HCT116 (cell line): ENCODE measurements around the gene USP2. TPM values are rescaled to one million over a fixed set of nuclear protein-coding genes. Genes with fewer than 3 reads are reported as not detected.

ENCODE experiments used
- ATAC-seq: fragments of 200-7000 bp; cut with Tn5 transposase; 2 replicates; pipeline ENCODE4 v1.9.1; 2020; ENCODE audit warnings: mild to moderate bottlenecking, moderate library complexity
- BruUV-seq: library from RNA; stranded (reverse); fragments of 400-500 nt; replicated peaks from 2 replicates; lab custom pipeline; 2021; lab: Mats Ljungman, UMichigan
- CTCF ChIA-PET: fragments of 300-600 bp; sonication (Branson Sonifier 250); formaldehyde crosslinking; loops from one replicate; lab custom pipeline; 2021; ENCODE audit warnings: antibody characterized with exemption; lab: Charles Lee
- POLR2A ChIA-PET: fragments of 300-600, 350-600 bp; sonication (Branson Sonifier 250); formaldehyde crosslinking; loops from one replicate; lab custom pipeline; 2021; ENCODE audit warnings: antibody characterized with exemption; lab: Charles Lee
- RAD21 ChIA-PET, 2 experiments: fragments of 300-600 bp; sonication (Branson Sonifier 250); formaldehyde crosslinking; loops; one replicate each; lab custom pipeline; 2023; ENCODE audit warnings: low total read pairs in 2 of 2; ENCODE audit not compliant: uncharacterized antibody in 2 of 2, unreplicated experiment in 2 of 2, low non-redundant PET in 1 of 2; lab: Charles Lee
- DNase-seq: peaks from one replicate; pipeline ENCODE4 v3.0.0-alpha.2; 2010; ENCODE audit warnings: low read depth, low spot score
- H2AFZ ChIP-seq: fragments of 200-600 bp; shearing (Covaris generic), sonication (generic); 2 replicates; pipeline ENCODE4 v1.6.1; 2017; ENCODE audit warnings: low read depth, mixed run types, mixed read lengths, antibody characterized with exemption, low read length; ENCODE audit not compliant: poor library complexity, severe bottlenecking
- H3K27ac ChIP-seq: 2 replicates; pipeline ENCODE4 v1.5.1; 2012; ENCODE audit warnings: low read depth, low read length
- H3K27me3 ChIP-seq: fragments of 200-600 bp; sonication (generic); 2 replicates; pipeline ENCODE4 v1.6.1; 2016; ENCODE audit warnings: mixed run types, low read length, mixed read lengths; ENCODE audit not compliant: insufficient read depth
- H3K36me3 ChIP-seq, 2 experiments: fragments of 200-500 bp in 1 of 2; fragments of 200-600 bp in 1 of 2; sonication (Bioruptor generic) in 1 of 2; sonication (generic) in 1 of 2; 2 replicates each; pipeline versions ENCODE4 v1.5.1 to v1.6.1; 2014 to 2016; ENCODE audit warnings: low read length in 2 of 2, inconsistent platforms in 1 of 2, mixed read lengths in 1 of 2, mixed run types in 1 of 2; ENCODE audit not compliant: insufficient read depth in 2 of 2, control insufficient read depth in 1 of 2
- H3K4me1 ChIP-seq, 2 experiments: fragments of 200-600 bp in 1 of 2; sonication (generic) in 1 of 2; 2 replicates each; pipeline versions ENCODE4 v1.5.1 to v1.6.1; 2012 to 2017; ENCODE audit warnings: low read length in 2 of 2, inconsistent platforms in 1 of 2, mild to moderate bottlenecking in 1 of 2, mixed read lengths in 1 of 2, mixed run types in 1 of 2, moderate library complexity in 1 of 2; ENCODE audit not compliant: insufficient read depth in 2 of 2, control insufficient read depth in 1 of 2
- H3K4me2 ChIP-seq: fragments of 200-600 bp; sonication (generic); 2 replicates; pipeline ENCODE4 v1.6.1; 2017; ENCODE audit warnings: mixed run types, low read length, mixed read lengths
- H3K4me3 ChIP-seq, 2 experiments: fragments of 200-600 bp in 1 of 2; sonication (generic) in 1 of 2; replicated peaks in 1 of 2; 2 replicates each; pipeline ENCODE4 v1.5.1; 2011 to 2016; ENCODE audit warnings: low read length in 2 of 2, control low read depth in 1 of 2, low read depth in 1 of 2, mild to moderate bottlenecking in 1 of 2, mixed read lengths in 1 of 2, mixed run types in 1 of 2
- H3K79me2 ChIP-seq: fragments of 200-600 bp; sonication (generic); 2 replicates; pipeline ENCODE4 v1.6.1; 2017; ENCODE audit warnings: mild to moderate bottlenecking, mixed run types, low read length, moderate library complexity, mixed read lengths; ENCODE audit not compliant: insufficient read depth
- H3K9ac ChIP-seq: fragments of 200-600 bp; sonication (generic); 2 replicates; pipeline ENCODE4 v1.6.1; 2016; ENCODE audit warnings: low read length, mixed read lengths
- H3K9me2 ChIP-seq: fragments of 200-600 bp; sonication (generic), shearing (Covaris generic); 2 replicates; pipeline ENCODE4 v1.6.1; 2017; ENCODE audit warnings: mixed run types, mild to moderate bottlenecking, moderate library complexity; ENCODE audit not compliant: insufficient read depth
- H3K9me3 ChIP-seq, 2 experiments: fragments of 200-500 bp in 1 of 2; fragments of 200-600 bp in 1 of 2; sonication (Bioruptor generic) in 1 of 2; sonication (generic) in 1 of 2; 2 replicates each; pipeline ENCODE4 v1.6.1; 2014 to 2017; ENCODE audit warnings: low read length in 2 of 2, mixed read lengths in 2 of 2, inconsistent platforms in 1 of 2, low read depth in 1 of 2, mild to moderate bottlenecking in 1 of 2, mixed run types in 1 of 2, moderate library complexity in 1 of 2; ENCODE audit not compliant: control insufficient read depth in 1 of 2, insufficient read depth in 1 of 2
- H4K20me1 ChIP-seq: fragments of 200-600 bp; sonication (generic), shearing (Covaris generic); 2 replicates; pipeline ENCODE4 v1.6.1; 2017; ENCODE audit warnings: mixed run types, mild to moderate bottlenecking, moderate library complexity; ENCODE audit not compliant: insufficient read depth
- EGR1 ChIP-seq: IDR thresholded peaks from 2 replicates; pipeline ENCODE4 v1.6.1; 2012; ENCODE audit warnings: low read depth
- EZH2phosphoT487 ChIP-seq: fragments of 200-600 bp; IDR thresholded peaks from 2 replicates; pipeline ENCODE4 v1.6.1; 2018; ENCODE audit warnings: antibody characterized with exemption, borderline replicate concordance
- FOSL1 ChIP-seq: IDR thresholded peaks from 2 replicates; pipeline ENCODE4 v1.6.1; 2012; ENCODE audit warnings: low read depth
- MAX ChIP-seq: IDR thresholded peaks from 2 replicates; pipeline ENCODE4 v1.6.1; 2012
- POLR2A ChIP-seq: IDR thresholded peaks from 2 replicates; pipeline ENCODE4 v1.7.0; 2011; ENCODE audit warnings: borderline replicate concordance; ENCODE audit not compliant: insufficient read depth, insufficient read length; ENCODE audit errors: extremely low read depth
- POLR2AphosphoS5 ChIP-seq: IDR thresholded peaks from 2 replicates; pipeline ENCODE4 v1.6.1; 2011; ENCODE audit warnings: mild to moderate bottlenecking, low read depth, low read length, moderate library complexity
- SIN3A ChIP-seq: IDR thresholded peaks from 2 replicates; pipeline ENCODE4 v1.6.1; 2012; ENCODE audit warnings: low read depth
- SP1 ChIP-seq: IDR thresholded peaks from 2 replicates; pipeline ENCODE4 v1.6.1; 2012; ENCODE audit warnings: low read depth
- SRF ChIP-seq: IDR thresholded peaks from 2 replicates; pipeline ENCODE4 v1.6.1; 2012; ENCODE audit warnings: low read depth
- YY1 ChIP-seq: IDR thresholded peaks from 2 replicates; pipeline ENCODE4 v1.6.1; 2011; ENCODE audit warnings: low read length, low read depth, moderate library complexity, mild to moderate bottlenecking; ENCODE audit not compliant: insufficient replicate concordance; ENCODE audit errors: extremely low read depth
- ZFX ChIP-seq: fragments of 450-650 bp; IDR thresholded peaks from 2 replicates; pipeline ENCODE4 v1.6.1; 2017
- ZNF274 ChIP-seq: fragments of 200-500 bp; sonication (Bioruptor generic); IDR thresholded peaks from 2 replicates; pipeline ENCODE4 v1.6.1; 2014; ENCODE audit warnings: mild to moderate bottlenecking, low read depth, low read length, inconsistent platforms
- intact Hi-C: fragments of 100-400 bp; cut with micrococcal nuclease; formaldehyde crosslinking; loops from 2 replicates; pipeline ENCODE4 v1.10.0; 2022
- total RNA-seq: library from RNA; stranded (reverse); gene quantifications from one replicate; pipeline ENCODE4 v1.2.1, GENCODE V29; 2021; ENCODE audit not compliant: unreplicated experiment
- TF ChIP-seq, protein P1 (sequence below): IDR thresholded peaks from 2 replicates; pipeline ENCODE4 v1.6.1; 2012
- TF ChIP-seq, protein P2 (sequence below), 3 experiments: fragments of 200-600 bp in 1 of 3; sonication (generic) in 1 of 3; IDR thresholded peaks in 2 of 3; conservative IDR thresholded peaks in 1 of 3; 2 replicates each; pipeline ENCODE4 v1.5.1; 2012 to 2017; ENCODE audit warnings: low read depth in 2 of 3, low read length in 2 of 3, antibody characterized with exemption in 1 of 3, borderline replicate concordance in 1 of 3, control low read depth in 1 of 3, mild to moderate bottlenecking in 1 of 3, mixed read lengths in 1 of 3, mixed run types in 1 of 3, moderate library complexity in 1 of 3; ENCODE audit not compliant: insufficient read depth in 1 of 3
- TF ChIP-seq, protein P3 (sequence below): IDR thresholded peaks from 2 replicates; pipeline ENCODE4 v1.6.1; 2012; ENCODE audit warnings: low read depth

The USP2 gene
- total RNA-seq, 1 experiment from 2014 or later, result 5.0 TPM

DNA sequence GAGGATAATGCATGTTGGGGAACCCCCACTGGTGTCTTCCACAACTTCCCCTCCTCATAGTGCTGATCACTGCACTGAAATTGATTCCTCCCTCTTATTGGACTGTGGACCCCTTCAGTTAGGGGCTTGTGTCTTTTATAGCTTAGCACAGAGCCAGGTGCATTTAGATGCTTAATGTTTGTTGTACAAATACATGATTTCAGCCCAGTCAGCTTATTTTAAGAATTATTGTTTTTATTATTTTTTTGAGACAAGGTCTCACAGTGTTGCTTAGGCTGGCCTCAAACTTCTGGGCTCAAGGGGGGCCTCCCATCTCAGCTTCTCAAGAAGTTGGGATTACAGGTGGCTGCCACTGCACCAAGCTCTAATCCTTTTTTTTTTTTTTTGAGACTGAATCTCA is 33.2 kb upstream of the USP2 start:
- intact Hi-C loops, result no loop called here
- Histone ChIP-seq H3K4me2 (no peak overlapping the region), H3K4me3 (no peak overlapping the region), H3K27me3 (no peaks in the 10 kb centered on the region), H2AFZ (no peak overlapping the region), H3K36me3 (no peaks in the 10 kb centered on the region), H3K9ac (no peak overlapping the region), H4K20me1 (no peaks in the 10 kb centered on the region), H3K4me1 (peaks cover 2 to 11% of the 10 kb centered on the region in 2 experiments; a peak in 3 of 4 replicates), H3K9me3 (no peaks in the 10 kb centered on the region), H3K79me2 (no peaks in the 10 kb centered on the region), H3K9me2 (no peaks in the 10 kb centered on the region), H3K27ac (no peak overlapping the region)
- CTCF ChIA-PET, result interaction anchor here (1.1 kb wide), 1 partner anchor 11 kb away, joined by 4 read pairs; no protein-coding TSS in a partner anchor
- no peak for TF ChIP-seq EGR1
- TF ChIP-seq EZH2phosphoT487, result no peak
- no peak for TF ChIP-seq POLR2AphosphoS5
- POLR2A ChIA-PET, result no interaction called here
- DNase-seq, result no peak
- BruUV-seq, result no TSS peak
- ATAC-seq, result no peak
- RAD21 ChIA-PET, result no interaction called here

GRCh38 chr11:119414321-119414720 is 32.8 kb upstream of the USP2 start:
- ChIA-PET POLR2A (no interaction called here), CTCF (interaction anchor here (1.1 kb wide), 1 partner anchor 11 kb away, joined by 4 read pairs; no protein-coding TSS in a partner anchor), RAD21 (no interaction called here)
- no peak overlapping the region for H3K9ac ChIP-seq
- BruUV-seq, result no TSS peak
- H3K4me2 ChIP-seq, result no peak overlapping the region
- no peaks in the 10 kb centered on the region for H3K79me2 ChIP-seq
- H3K9me3 ChIP-seq, result no peaks in the 10 kb centered on the region
- no peak for TF ChIP-seq POLR2A
- no peak for TF ChIP-seq EGR1
- no peak for TF ChIP-seq ZFX
- no peak for TF ChIP-seq ZNF274
- TF ChIP-seq, protein P1, sequence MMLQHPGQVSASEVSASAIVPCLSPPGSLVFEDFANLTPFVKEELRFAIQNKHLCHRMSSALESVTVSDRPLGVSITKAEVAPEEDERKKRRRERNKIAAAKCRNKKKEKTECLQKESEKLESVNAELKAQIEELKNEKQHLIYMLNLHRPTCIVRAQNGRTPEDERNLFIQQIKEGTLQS, result no peak
- TF ChIP-seq, protein P2, sequence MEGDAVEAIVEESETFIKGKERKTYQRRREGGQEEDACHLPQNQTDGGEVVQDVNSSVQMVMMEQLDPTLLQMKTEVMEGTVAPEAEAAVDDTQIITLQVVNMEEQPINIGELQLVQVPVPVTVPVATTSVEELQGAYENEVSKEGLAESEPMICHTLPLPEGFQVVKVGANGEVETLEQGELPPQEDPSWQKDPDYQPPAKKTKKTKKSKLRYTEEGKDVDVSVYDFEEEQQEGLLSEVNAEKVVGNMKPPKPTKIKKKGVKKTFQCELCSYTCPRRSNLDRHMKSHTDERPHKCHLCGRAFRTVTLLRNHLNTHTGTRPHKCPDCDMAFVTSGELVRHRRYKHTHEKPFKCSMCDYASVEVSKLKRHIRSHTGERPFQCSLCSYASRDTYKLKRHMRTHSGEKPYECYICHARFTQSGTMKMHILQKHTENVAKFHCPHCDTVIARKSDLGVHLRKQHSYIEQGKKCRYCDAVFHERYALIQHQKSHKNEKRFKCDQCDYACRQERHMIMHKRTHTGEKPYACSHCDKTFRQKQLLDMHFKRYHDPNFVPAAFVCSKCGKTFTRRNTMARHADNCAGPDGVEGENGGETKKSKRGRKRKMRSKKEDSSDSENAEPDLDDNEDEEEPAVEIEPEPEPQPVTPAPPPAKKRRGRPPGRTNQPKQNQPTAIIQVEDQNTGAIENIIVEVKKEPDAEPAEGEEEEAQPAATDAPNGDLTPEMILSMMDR (IDR thresholded peaks at IDR 0.05 in 2 of 3, conservative IDR thresholded peaks at IDR 0.05 in 1 of 3; ENCODE audit: borderline replicate concordance in 1 of 3, insufficient read depth in 1 of 3, low read depth in 2 of 3, low read length in 2 of 3), result no peak
- no peak for TF ChIP-seq SIN3A
- TF ChIP-seq MAX, result no peak
- no peak for TF ChIP-seq YY1
- no peak for TF ChIP-seq FOSL1
- TF ChIP-seq, protein P3, sequence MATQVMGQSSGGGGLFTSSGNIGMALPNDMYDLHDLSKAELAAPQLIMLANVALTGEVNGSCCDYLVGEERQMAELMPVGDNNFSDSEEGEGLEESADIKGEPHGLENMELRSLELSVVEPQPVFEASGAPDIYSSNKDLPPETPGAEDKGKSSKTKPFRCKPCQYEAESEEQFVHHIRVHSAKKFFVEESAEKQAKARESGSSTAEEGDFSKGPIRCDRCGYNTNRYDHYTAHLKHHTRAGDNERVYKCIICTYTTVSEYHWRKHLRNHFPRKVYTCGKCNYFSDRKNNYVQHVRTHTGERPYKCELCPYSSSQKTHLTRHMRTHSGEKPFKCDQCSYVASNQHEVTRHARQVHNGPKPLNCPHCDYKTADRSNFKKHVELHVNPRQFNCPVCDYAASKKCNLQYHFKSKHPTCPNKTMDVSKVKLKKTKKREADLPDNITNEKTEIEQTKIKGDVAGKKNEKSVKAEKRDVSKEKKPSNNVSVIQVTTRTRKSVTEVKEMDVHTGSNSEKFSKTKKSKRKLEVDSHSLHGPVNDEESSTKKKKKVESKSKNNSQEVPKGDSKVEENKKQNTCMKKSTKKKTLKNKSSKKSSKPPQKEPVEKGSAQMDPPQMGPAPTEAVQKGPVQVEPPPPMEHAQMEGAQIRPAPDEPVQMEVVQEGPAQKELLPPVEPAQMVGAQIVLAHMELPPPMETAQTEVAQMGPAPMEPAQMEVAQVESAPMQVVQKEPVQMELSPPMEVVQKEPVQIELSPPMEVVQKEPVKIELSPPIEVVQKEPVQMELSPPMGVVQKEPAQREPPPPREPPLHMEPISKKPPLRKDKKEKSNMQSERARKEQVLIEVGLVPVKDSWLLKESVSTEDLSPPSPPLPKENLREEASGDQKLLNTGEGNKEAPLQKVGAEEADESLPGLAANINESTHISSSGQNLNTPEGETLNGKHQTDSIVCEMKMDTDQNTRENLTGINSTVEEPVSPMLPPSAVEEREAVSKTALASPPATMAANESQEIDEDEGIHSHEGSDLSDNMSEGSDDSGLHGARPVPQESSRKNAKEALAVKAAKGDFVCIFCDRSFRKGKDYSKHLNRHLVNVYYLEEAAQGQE, result no peak
- no peak for TF ChIP-seq SP1
- no peak for TF ChIP-seq POLR2AphosphoS5
- TF ChIP-seq SRF, result no peak
- intact Hi-C loops, result no loop called here
- no peaks in the 10 kb centered on the region for H3K36me3 ChIP-seq
- no peaks in the 10 kb centered on the region for H3K9me2 ChIP-seq
- no peak overlapping the region for H3K27ac ChIP-seq
- no peak overlapping the region for H3K4me3 ChIP-seq
- no peaks in the 10 kb centered on the region for H3K27me3 ChIP-seq
- ATAC-seq (no peak), DNase-seq (no peak)
- H3K4me1 ChIP-seq, result peaks cover 2 to 11% of the 10 kb centered on the region in 2 experiments; a peak in 3 of 4 replicates
- no peak overlapping the region for H2AFZ ChIP-seq
- H4K20me1 ChIP-seq, result no peaks in the 10 kb centered on the region
